Stimulated activated CD4-positive, alpha-beta T cell treated with anti-CD3 and anti-CD28 coated beads, TNF-alpha, amount 100 ng/mL, for 24 hours (primary cell): ENCODE measurements around the gene FCN3.

Experiments
- DNase-seq, 3 experiments: peaks; one replicate each; pipeline ENCODE4 v3.0.0-alpha.2; 2020; ENCODE audit warnings: low read depth in 3 of 3

Gene FCN3

DNA sequence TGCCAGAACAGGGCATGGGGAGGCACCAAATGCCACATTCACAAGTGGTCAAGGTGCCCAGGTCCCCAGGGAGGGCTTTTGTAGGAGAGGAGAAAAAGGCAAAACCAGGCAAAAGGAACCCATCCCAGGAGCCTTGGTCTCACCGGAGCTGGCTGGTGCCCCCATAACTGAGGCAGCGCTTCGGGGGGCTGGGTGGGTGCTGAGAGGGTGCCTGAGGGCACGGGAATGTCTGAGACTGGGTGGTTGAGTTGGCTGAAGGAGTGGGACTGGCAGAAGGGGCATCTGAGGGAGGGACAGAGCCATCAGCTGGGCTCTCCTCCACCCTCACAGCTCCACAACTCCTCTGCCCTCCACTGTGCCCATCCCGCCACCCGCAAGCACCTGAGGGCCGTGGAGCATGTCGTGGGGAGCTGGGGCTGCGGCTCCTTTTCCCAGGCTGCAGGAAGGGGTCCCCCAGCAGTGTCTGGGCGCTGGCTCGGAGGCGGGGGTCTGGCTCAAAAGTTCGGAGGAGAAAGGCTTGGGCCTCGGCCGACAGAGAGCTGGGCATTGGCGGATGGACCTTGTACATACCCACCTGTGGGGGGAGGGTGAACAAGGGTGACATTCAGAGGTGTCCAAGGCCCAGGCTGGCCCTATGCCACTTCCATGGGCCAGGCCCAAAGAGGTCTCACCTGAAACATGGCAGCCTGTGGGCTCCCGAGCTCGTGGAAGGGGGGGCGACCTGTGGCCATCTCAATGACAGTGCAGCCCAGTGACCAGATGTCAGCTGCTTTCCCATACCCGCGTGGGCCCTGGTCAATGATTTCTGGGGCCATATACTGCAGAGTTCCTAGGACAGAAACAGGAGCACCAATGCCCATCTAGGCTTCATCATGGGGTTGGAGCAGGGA lies 16.3 kb downstream of the FCN3 start:
- DNase-seq = no peak

DNA sequence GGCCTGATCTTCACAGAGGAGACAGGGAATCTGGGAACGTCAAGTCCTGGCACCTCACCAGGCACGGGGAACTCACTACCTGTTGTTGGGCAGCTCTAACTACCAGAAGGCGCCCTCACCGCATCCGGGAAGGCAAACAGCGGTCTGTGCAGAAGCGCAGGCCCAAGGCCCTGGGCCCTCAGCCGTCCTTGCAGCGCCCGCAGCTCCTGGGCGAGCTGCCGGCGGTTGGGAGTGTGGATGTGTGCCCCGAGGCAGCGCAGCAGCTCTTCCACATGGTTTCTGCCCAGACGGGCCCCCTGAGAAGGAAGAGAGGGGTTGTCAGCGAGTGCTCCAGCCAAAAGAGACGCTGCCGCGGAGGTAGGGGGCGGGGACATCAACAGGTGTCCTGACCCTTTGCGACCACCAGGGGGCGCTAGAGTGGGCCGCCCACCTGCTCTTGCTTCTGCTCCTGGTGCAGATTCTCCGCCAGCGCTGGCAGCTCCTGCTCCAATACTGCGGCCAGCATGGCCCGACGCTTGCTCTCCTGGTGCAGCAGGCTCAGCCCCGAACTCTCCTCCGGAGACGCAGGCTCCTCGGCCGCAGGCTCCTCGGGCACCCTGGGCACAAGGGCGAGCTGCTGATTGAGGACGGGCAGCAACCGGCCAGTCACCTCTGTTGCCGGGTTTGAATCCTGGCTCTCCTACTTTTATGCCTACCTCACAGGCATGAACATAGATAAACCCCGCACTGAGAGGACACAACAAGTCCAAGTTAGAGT lies 17.2 kb downstream of the FCN3 start:
- DNase-seq = peak; percentile 62 to 80 (median 69)

GRCh38 chr1:27356619-27357280 lies 17.9 kb downstream of the FCN3 start:
- peak in 1 of 3 experiments; percentile 51 for DNase-seq

- DNase-seq = no peak
Observed at GRCh38 chr1:27356277-27356618, 18.4 kb downstream of the FCN3 start.

- no peak for DNase-seq
Observed at GRCh38 chr1:27355683-27356082, 18.9 kb downstream of the FCN3 start.

- DNase-seq = no peak
Observed at GRCh38 chr1:27353629-27354028, 21.0 kb downstream of the FCN3 start.

GRCh38 chr1:27353166-27353565 lies 21.5 kb downstream of the FCN3 start:
- no peak for DNase-seq

DNA sequence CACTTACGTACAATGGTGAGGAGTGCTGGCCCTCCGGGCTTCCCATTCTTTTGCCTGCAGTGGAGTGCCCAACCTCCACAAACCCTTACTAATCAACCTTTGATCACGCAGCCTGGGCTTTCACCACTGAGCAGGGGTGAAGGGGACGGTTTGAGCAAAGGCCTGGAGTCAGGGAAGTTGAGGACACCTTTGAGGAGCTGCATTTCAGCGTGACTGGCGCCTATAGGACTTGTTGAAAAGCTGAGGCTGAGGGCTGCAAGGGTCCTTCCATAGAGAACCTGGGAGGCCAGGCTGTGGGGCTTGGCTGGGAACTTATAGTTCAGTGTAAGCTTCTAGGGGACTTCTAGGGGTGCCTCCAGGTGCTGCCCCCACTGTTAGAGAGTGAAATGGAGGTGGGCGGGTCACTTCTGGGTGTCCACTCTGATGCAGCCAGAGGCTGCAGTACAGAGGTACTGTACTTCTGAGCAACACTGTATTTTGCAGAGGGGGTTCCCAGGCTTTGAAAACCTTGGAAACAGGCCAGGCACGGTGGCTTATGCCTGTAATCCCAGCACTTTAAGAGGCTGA lies 23.0 kb downstream of the FCN3 start:
- no peak for DNase-seq

GRCh38 chr1:27350663-27351540 lies 23.7 kb downstream of the FCN3 start:
- DNase-seq = no peak

GRCh38 chr1:27349784-27350662 lies 24.6 kb downstream of the FCN3 start:
- DNase-seq = no peak

DNA sequence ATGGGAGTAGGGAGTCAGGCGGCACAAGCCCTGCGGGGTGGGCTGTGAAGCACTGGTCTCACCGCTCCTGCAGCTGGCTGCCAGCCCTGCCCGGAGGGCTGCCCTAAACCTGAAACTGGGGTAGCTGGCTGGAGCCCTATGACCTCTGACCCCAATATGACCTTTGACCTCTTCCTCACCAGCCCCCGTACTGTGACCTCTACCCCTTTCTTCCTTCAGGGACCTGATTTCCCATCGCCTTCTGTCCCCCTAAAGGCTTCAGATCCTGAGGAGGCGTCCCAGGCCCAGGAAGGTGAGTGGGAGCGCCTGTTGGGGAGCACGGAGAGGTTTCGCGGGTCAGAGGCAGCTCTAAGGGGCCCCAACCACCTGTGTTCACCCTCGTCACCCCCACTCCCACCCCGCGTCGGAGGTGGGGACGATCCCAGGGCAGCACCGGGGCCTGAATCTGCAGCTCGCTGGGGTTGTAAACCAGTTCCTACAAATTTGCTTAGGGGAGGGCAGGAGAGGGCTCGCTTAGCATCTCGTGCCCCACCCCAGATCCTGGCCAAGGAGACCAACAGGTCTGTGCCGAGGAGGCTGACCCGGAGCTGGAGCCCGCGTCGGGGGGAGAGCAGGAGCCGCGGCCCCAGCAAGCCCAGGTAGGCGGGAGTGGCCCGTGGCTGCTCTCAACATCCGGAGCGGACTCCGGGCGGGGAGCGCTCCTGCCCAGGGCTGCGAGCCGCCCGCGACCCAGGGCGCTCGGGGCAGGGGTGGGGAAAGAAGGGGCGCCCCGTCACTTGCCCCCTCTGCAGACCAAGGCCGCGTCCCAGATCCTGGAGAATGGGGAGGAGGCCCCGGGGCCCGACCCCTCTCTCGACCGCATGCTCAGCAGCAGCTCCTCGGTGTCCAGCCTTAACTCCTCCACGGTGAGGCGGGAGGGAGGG lies 25.5 kb downstream of the FCN3 start:
- DNase-seq = peak in 1 of 3 experiments; percentile 19

GRCh38 chr1:27346991-27347624 lies 27.5 kb downstream of the FCN3 start:
- DNase-seq = no peak

- no peak for DNase-seq
Observed at GRCh38 chr1:27346357-27346756, 28.3 kb downstream of the FCN3 start.

DNA sequence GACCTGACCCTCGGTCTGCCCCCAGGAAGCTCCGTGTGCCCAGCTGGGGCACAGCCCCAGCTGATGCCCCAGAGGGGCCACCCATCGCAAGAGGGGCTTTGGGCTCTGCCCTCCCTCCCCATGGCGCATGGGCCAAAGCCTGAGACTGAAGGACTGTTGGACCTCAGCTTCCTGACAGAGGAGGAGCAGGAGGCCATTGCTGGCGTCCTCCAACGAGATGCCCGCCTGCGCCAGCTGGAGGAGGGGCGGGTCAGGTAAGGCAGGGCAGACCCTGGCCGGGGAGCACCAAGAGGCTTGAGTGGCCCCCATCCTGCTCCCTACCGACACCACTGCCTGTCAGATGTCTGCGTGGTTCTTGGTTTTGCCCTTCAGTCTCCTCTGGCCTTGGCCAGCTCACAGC lies 29.4 kb downstream of the FCN3 start:
- DNase-seq = no peak

DNA sequence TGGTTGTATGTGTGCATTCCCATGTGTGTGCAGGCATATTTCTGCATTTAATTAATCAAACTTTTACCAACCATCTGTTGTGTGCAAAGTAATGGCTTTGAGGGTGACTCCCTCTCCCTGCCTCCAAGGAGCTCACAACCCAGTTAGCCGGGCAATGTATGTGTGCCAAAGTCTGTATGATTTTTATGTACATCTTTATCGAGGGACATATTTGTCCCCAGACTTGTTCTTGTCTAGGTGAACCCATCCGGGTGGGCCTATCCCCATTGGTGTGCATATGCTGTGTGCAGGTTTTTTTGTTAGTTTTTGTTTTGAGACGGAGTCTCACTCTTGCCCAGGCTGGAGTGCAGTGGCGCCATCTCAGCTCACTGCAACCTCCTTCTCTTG lies 31.0 kb downstream of the FCN3 start:
- DNase-seq = no peak

- peak in 1 of 3 experiments; percentile 59 for DNase-seq
Observed at GRCh38 chr1:27342778-27343638, 31.6 kb downstream of the FCN3 start.

GRCh38 chr1:27342391-27342777 lies 32.2 kb downstream of the FCN3 start:
- DNase-seq = peak in 1 of 3 experiments; percentile 41
